ENCODE results near the gene TFEC. TPM values are rescaled to one million over a fixed set of nuclear protein-coding genes. Genes with fewer than 3 reads are reported as not detected.
"Not testable (repeated sequence)": the region's sequence is repeated elsewhere in the genome, so short reads cannot be mapped to it uniquely, and the experiment has no call there.

Gene TFEC, protein sequence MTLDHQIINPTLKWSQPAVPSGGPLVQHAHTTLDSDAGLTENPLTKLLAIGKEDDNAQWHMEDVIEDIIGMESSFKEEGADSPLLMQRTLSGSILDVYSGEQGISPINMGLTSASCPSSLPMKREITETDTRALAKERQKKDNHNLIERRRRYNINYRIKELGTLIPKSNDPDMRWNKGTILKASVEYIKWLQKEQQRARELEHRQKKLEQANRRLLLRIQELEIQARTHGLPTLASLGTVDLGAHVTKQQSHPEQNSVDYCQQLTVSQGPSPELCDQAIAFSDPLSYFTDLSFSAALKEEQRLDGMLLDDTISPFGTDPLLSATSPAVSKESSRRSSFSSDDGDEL
- 13.2 and 15.4 TPM in 2 replicates for total RNA-seq

DNA sequence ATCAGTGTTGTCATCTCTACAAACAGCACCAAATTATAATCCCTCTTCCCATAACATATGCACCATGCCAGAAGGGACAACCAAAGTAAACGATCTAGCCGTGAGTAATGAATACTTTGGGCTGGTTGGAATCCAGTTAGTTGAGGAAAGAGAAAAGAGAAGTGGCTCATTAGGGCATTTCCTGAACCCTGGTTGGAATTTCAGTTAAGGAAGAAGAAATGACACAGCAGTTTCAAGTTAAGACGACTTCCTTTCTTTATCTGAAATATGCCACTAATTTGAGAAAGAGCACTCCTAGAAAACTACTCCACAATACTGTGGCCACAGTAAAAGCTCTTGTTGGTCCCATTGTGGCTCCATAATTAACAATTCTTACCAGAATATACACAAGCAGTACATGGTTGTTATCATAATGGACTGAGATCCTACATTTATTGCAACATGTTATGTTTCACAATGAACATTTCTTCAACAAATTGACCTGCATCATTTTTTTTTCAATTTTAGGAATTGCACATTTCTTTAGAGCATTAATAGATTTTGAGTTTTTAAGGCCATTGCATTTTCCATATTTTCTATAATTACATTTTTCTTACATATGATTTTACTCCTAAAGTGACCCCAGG lies at the start of gene TFEC:
Gene TFEC (minus strand): TSS at position 113 of the 626 bp plus-strand sequence. CDS start 46,322 bp downstream, outside the sequence.
- DNase-seq (ENCODE audit: low read depth, low spot score), result peak; percentile 32

DNA sequence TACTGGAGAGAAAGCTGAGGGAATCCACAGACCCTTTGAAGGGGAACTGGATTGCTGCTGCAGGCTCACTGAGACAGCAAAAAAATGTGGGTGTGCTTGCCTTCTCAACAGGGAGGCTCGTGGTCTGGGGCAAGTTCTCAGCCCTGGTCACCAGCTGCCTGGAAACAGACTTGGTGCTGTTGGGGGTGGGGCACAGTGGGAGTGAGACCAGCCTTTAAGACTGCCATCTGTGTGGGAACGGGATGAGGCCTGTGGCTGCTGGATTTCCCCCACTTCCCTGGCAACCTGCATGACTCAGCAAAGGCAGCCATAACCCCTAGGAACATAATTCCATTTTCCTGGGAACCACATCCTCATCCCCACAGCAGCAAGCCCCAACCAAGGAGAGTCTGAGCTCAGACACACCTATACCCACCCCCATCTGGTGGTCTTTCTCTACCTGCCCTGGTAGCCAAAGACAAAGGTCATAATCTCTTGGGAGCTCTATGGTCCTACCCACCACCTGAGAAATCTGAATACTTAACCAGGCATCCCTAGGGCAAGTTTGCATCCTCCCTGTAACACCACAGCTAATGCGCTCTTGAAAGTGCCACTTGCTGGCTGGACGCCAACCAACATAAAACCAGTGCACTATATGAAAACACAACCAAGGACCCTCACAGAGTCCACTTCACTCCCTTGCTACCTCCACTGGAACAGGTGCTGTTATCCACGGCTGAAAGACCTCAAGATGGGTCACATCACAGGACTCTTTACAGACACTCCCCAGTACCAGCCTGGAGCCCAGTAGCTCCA lies 45.0 kb upstream of the TFEC start:
- DNase-seq (ENCODE audit: low read depth, low spot score), result no peak

DNA sequence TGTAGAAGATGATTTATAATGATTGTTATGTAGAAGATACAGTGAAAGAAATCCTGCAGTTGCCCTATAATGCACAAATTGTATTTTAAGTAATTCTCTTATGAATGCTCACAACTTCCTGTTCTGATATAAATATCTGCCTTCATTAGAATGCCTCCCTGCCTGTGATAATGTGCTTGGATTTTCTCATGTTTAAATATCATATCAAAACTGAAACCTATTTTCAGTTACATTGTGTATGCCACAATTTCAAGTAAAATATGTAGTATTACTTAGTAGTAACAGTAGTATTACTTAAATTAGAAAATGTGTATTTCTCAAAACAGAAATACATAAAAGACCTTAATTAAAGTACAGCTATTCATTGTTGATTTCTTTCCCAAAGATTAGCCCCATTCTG lies 41.1 kb upstream of the TFEC start:
- DNase-seq (ENCODE audit: low read depth, low spot score), result no peak

DNA sequence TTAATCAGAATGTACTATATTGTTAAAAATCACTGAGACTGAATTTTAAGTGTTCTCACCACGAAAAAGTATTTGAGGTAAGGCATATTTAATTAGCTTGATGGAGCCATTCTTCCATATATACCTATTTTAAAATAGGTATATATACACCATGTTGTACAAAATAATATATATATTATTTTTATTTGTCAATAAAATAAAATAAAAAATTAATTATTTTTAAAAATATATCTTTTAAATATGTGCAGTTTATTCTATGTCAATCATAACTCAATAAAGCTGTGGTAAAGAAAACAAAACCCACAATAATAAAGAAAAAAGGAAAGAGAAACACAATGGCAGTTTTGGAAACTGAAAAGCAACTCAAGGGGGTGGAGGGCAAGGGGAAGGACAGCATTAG lies 33.6 kb upstream of the TFEC start:
- DNase-seq (ENCODE audit: low read depth, low spot score), result no peak

DNA sequence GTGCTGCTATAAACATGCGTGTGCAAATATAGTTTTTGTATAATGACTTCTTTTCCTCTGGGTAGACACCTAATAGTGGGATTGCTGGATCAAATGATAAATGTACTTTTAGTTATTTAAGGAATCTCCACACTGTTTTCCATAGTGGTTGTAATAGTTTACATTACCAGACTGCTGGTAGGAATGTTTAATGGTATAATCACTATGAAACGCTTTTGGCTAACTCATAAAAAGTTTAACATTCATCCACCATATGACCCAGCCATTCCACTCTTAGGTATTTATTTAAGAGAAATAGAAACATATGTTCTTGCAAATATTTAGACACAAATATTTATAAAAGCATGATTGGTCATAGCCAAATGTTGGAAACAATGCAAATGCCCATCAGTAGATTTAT lies 32.1 kb upstream of the TFEC start:
- DNase-seq (ENCODE audit: low read depth, low spot score), result no peak

DNA sequence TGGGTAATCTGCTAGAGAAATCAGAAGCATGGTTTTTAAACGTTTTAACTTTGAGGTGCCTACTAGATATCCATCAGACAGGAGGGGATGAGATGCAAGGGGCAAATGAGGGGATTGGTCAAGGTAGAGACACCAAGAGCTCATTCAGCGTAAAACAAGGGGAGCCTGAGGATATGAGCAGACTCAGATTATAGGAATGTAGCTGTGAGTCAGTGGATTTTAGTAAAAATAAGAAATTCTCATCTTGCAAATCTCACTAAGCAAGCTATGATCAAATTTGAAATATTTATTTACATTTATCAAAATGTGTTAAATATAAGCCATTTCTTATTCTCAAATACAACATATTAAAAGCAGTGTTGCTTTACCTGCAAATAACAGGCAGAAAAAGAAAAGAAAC lies 21.4 kb upstream of the TFEC start:
- DNase-seq (ENCODE audit: low read depth, low spot score), result no peak

DNA sequence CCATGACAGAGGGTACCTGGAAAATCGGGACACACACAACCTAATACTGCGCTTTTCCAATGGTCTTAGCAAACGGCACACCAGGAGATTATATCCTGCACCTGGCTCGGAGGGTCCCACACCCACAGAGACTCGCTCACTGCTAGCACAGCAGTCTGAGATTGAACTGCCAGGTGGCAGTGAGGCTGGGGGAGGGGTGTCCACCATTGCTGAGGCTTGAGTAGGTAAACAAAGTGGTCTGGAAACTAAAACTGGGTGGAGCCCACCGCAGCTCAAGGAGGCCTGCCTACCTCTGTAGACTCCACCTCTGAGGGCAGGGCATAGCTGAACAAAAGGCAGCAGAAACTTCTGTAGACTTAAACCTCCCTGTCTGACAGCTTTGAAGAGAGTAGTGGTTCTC lies 16.7 kb upstream of the TFEC start:
- not testable (repeated sequence) for DNase-seq (ENCODE audit: low read depth, low spot score)

DNA sequence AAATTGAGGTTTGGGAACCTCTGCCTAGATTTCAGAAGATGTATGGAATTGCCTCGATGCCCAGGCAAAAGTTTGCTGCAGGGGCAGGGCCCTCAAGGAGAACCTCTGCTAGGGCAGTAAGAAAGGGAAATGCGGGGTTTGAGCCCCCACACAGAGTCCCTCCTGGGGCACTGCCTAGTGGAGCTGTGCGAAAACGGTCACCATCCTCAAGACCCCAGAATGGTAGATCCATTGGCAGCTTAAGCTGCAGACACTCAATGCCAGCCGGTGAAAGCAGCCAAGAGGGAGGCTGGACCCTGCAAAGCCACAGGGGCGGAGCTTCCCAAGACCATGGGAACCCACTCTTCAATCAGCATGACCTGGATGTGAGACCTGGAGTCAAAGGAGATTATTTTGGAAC lies 15.0 kb upstream of the TFEC start:
- DNase-seq (ENCODE audit: low read depth, low spot score), result no peak

DNA sequence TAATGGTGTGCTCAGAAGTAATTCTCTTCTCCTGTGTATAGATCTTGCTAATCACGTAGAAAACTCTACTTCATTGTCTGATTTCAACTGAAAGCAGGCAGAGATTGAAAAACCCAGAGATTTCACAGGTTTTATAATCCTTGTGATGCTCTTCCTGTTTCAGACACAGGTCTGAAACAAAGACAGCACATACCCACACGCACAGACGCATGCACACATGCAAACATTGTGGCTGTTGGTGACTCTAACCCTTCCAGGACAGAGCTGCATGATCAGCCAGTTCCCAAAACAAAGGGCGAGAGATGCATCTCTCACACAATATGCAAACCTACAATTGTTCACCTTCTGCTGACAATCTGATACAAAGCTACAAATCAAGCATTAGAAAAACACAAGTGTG lies 11.1 kb upstream of the TFEC start:
- no peak for DNase-seq (ENCODE audit: low read depth, low spot score)

DNA sequence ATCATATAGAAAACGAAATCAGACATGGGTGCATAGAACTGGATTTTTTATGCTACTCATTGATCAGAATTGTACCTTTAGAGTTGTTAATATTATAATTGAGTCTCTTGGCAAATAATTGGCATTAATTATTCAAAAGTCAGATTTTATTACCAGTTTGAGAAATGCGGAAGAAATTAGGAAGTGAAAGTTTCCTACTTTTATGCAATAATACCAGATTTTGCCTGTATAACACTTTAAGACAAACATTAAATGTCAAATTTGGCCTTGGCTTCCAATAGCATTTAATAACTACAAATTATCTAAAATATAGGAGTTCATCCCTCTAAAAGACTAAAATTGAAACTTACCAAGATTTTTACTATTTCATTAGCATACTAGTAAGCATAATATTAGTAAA lies 6.8 kb upstream of the TFEC start:
- DNase-seq (ENCODE audit: low read depth, low spot score), result no peak

DNA sequence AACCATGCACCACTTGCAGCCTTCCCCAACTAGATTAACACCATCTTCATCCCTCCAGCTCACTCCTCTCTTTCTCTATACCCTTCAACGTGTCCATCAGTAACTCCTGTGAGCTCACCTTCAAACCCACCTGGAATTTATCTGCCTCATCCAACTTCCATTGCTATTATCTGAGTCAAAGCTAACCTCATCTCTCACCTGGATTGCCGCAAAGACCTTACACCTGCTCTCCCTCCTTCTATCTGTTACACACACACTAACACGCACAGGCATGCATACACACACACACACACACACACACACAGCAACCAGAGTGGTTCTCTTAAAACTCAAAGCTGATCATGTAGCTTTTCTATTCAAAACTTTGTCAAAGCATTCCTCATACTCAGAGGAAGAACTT lies 3.8 kb upstream of the TFEC start:
- no peak for DNase-seq (ENCODE audit: low read depth, low spot score)

DNA sequence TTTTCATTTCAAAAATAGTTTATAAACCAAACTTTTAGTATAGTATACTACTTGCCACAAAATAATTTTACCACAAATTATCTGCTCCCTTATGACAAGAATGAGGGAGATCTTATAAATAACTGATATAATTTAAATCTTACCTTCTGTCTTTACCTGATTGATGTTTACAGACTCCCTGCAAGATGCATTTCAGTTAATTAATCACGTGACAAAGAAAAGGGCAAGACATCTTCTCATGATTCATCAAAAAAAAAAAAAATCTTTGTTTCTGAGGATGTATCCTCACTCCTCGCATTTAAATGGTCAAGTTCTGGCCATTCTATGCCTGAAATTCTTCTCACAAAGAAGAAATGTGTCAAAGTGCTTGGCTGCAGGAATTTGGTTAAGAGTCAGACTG lies 2.3 kb upstream of the TFEC start:
- no peak for DNase-seq (ENCODE audit: low read depth, low spot score)

DNA sequence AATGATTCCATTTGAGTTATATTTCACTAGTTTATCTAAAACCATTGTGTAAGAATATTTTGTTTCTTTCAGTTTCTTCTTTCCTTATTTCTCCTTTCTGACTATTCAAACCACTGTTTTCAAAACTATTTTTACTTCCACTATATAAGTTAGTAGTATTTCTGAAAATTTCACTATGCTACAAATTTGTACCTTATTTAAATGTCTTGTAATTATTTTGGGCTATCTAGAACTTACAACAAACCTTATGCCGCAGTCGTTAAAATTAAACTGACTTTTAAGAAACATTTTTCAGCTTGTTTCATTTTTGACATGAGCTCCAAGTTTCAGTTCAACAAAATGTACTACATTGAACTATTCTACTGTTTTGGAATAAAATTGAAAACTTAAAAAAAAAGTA lies 1.8 kb downstream of the TFEC start:
- no peak for DNase-seq (ENCODE audit: low read depth, low spot score)

DNA sequence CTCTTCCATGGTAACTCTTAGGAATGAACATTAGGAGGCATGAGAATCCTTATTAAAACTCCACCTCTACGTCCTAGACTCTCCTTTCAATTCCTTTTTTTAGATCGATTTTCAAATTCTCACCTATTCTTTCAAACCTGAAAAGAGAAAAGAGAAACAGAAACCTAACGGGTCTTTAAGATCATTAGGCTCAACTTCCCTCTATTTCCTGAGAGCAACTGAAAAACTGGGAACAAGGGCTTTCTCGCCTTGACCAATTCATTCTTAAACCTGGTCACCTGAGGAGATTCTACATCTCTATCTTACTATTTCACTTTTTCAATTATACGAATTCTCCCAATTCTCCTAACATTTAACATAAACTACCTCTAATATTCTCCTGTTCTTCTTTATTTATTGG lies 2.8 kb downstream of the TFEC start:
- no peak for DNase-seq (ENCODE audit: low read depth, low spot score)

DNA sequence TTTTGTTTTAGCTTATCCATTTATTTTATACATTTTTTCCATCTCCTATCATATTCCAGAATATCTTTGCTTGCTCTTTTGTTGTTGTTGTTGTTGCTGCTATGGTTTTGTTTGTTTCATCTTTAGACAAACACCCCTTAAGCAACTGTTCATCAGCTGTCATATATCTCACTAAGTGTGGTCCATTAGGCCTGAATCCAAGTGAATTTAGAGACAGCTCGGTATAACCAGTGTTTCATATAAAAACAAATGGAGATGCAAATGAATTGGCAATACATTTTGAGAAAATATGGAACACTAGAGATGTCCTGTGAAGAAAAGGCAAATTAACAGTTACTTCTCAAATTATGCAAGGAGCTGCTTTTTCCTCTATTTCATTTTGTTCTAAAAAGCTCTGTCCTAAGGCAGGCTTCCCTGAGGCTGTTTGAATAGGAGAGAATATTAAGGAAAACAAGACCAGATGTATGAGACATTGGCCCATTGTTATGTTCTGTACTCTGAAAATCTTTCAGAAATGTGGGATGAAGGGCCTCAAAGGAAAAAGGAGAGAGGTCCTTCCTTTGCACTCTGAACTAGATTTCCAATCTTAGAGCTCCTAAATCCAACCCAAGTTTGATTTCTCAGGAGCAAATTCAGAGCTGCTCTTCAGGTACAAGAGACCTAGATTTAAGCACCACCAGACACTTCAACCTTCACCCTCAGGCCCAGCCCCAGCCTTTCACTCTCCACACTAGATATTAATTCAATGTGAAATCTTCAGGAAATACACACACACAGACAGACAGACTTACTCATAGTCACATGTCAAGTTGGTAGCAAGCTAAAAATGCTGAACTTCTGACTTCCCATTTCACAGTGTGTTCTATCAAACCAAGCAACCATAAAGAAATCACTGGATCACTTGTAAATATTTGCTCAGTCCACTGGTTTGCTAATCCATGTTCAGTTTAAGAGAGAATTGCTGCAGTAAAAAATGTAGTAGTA lies 5.4 kb downstream of the TFEC start:
- peak; percentile 36 for DNase-seq (ENCODE audit: low read depth, low spot score)

DNA sequence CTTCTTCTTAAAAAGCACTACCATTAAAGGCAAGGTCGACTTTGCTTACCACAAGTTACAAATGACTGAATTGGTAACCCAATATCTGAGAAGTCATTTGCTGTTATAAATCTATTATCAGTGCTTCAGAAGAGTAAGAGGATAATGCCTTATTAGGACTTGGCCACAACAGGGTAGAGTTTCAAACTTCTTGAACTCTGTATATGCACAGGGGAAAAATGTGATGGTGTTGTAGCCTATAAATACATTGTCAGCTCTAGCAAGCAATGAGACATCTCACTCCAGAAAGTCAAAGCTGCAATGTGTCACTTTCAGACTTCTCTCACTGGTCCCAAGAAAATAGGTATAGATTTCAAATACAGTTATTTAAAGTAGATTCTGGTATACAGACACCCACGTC lies 9.3 kb downstream of the TFEC start:
- no peak for DNase-seq (ENCODE audit: low read depth, low spot score)

DNA sequence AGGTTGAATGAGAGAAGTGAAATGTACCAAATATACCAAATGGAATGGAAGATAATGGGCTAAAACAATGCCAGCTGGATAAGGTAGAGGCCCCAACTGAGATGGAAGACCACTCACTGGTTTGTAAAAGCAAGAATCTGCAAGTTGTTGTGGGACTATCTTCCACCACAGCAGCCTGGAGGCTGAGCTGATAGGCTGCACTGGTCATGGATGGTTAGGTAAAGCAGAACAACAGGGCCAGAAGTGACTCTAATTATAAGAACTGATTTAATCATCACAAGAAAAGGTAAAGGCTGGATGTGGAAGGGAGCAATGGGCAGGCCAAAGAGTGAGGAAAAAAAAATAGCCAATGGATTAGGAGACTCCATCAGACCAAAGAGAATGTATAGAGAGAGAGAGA lies 11.8 kb downstream of the TFEC start:
- no peak for DNase-seq (ENCODE audit: low read depth, low spot score)

DNA sequence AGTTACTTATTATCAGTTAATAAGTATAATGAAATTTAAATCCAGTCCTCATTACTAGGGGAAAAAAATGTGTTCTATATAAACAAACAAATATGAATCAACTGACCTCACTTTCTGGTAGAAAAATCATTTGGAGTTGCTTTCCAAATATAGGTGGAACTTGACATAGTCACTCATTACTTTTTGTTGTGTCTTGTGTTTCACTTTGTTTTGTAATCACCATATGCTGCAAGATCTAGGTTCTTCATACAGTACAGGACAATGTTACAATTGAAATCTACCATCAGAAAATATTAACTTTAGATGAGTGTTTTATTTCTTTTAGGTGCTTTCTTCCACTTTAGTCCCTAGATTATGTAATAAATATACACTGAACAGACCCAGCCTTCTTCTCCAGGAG lies 16.9 kb downstream of the TFEC start:
- DNase-seq (ENCODE audit: low read depth, low spot score), result no peak

DNA sequence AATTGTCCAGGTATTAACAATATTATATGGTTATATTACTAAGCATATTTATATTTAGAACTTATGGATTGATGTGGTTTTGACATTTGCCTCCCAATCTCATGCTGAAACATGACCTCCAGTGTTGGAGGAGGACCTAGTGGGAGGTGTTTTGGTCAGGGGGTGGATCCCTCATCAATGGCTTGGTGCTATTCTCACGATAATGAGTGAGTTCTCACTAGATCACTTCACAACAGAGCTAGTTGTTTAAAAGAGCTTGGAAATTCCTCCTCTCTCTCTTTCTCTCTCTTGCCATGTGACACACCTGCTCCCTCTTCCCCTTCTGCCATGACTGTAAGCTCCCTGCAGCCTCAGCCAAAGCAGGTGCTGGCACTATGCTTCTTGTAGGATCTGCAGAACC lies 19.0 kb downstream of the TFEC start:
- no peak for DNase-seq (ENCODE audit: low read depth, low spot score)

DNA sequence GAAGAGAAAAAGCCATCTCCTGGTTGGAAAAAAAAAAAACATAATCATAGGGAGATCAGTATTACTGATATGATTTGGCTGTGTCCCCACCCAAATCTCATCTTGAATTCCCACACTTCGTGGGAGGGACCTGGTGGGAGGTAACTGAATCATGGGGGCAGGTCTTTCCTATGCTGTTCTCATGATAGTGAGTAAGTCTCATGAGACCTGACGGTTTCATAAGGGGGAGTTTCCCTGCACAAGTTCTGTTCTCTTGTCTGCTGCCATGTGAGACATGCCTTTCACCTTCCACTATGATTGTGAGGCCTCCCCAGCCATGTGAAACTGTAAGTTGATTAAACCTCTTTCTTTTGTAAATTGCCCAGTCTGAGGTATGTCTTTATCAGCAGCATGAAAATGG lies 25.8 kb downstream of the TFEC start:
- DNase-seq (ENCODE audit: low read depth, low spot score), result not testable (repeated sequence)

DNA sequence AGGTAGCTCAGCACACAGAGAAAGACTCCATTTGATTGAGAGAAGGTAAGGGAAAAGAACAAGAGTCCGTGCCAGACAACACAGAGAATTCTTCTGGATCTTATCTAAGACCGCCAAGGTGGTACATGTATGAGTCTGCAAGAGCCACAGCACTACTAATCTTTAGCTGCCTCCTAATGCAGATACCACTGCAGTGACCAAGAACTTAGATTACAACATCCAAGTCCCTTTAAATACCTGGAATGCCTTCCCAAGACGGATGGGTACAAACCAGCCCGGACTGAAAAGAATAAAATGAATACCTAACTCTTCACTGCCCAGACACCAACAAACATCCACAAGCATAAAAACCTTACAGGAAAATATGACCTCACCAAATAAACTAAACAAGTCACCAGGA lies 33.3 kb downstream of the TFEC start:
- DNase-seq (ENCODE audit: low read depth, low spot score), result no peak

All from pulmonary artery endothelial cell (primary cell).